ENCODE measurements around the gene SLC39A9. TPM values are rescaled to one million over a fixed set of nuclear protein-coding genes. Genes with fewer than 3 reads are reported as not detected.

Gene SLC39A9
- polyA plus RNA-seq, 1 donor from 2014 or later = 14.7 TPM

DNA sequence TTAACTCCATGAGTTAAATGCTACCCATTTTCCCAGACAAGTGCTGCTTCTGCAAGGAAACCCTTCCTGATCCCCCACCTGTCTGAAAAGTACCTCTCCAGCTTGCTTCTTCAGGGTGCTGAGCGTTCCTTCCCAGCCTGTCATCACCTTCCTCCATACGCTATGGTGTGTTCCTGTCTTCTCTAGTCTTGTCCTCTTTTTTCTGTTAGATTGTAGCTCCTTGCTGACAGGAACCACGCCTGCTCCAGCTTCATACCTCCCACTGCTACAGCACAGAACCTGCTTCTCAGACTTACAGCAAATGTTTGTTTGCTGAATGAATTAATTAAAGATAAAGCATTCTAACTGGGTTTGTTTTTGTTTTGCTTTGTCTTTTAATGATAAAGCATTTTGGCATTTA, 39.5 kb upstream of the SLC39A9 start:
- Mint-ChIP-seq H3K4me3 (no peak overlapping the region), H3K27me3 (peaks cover 6% of the 10 kb centered on the region), H3K36me3 (no peaks in the 10 kb centered on the region), H3K9me3 (no peaks in the 10 kb centered on the region), H3K27ac (peak overlapping the region in 1 of 3 donors; percentile 3), H3K4me1 (peaks cover 20 to 30% (median 26%) of the 10 kb centered on the region in 3 donors)

DNA sequence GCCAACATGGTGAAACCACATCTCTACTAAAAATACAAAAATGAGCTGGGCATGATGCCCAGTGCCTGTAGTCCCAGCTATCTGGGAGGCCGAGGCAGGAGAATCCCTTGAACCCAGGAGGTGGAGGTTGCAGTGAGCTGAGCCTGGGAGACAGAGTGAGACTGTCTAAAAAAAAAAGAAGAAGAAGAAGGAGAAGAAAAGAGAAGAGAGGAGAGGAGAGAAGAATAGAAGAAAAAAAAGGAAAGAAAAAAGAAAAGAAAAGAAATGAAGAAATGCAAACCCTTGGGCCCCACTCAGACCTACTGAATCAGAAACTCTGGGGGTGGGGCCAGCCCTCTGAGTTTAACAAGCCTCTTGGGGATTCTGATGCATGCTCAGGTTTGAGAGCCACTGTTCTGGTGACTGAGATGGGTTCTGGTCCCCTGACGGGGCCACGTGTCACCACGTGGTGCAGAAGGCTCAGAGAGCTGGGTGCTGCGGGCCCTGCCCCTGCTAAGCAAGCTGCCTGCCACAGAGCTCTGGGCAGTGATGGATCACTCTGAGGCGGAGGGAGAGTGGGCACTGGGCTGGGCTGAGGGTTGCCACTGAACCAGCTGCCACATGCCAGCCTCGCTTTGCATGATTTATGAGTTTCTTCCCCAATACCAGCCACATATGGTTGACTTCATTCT, 37.9 kb upstream of the SLC39A9 start:
- Mint-ChIP-seq H3K9me3 (no peaks in the 10 kb centered on the region), H3K27me3 (peaks cover 4% of the 10 kb centered on the region), H3K4me1 (peaks cover 11 to 16% (median 15%) of the 10 kb centered on the region in 3 donors), H3K27ac (peak overlapping the region in 1 of 3 donors; percentile 35), H3K4me3 (peak overlapping the region in 2 of 4 donors; percentile 43 to 75), H3K36me3 (no peaks in the 10 kb centered on the region)

DNA sequence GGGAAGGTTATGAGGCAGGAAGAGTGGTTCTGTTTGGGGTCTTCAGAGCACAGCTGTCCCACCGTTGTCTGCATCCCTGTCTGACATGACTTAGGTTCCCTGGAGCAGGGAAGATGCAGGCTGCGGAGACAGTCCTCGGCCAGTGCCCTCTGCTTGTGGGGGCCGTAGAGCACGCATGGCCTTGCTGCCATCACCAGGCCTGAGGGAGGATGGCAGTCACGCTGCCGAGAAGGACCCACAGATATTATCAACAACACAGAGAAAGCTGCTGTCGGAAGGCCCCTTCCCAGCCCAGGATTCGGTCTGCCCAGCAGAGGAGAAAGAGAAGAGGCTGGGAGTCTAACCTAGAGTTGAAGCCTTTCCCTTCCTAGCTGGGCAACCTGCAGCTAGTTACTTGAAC, 35.4 kb upstream of the SLC39A9 start:
- H3K36me3 Mint-ChIP-seq = peaks cover 2% of the 10 kb centered on the region
- H3K4me1 Mint-ChIP-seq = peaks cover 10 to 16% (median 14%) of the 10 kb centered on the region in 3 donors
- H3K9me3 Mint-ChIP-seq = no peaks in the 10 kb centered on the region
- H3K27me3 Mint-ChIP-seq = peaks cover 4% of the 10 kb centered on the region
- H3K4me3 Mint-ChIP-seq = peak overlapping the region in 1 of 4 donors; percentile 59
- H3K27ac Mint-ChIP-seq = peak overlapping the region in 1 of 3 donors; percentile 60

DNA sequence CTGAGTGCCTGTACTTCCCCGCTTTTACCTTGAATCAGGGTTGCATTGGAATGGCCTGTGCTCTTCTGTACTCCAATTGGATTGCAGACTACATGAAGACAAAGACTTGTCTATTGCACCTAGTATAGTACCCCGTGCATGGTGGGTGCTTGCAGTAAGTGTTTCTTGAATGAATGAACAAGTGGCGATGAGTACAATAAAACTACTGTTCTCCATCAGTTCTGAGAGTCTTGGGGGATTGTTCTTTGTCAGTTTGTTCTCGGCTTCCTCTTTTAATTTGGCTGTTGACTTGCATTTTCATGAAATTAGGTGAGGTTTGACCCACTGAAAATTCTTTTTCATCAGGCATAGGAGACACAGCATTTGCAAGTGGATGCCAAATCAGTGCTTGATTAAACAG, 34.5 kb upstream of the SLC39A9 start:
- H3K27ac Mint-ChIP-seq = peak overlapping the region in 1 of 3 donors; percentile 31
- H3K4me3 Mint-ChIP-seq = no peak overlapping the region
- H3K36me3 Mint-ChIP-seq = peaks cover 2% of the 10 kb centered on the region
- peaks cover 4% of the 10 kb centered on the region for H3K27me3 Mint-ChIP-seq
- H3K9me3 Mint-ChIP-seq = no peaks in the 10 kb centered on the region
- peaks cover 10 to 12% (median 11%) of the 10 kb centered on the region in 3 donors for H3K4me1 Mint-ChIP-seq

DNA sequence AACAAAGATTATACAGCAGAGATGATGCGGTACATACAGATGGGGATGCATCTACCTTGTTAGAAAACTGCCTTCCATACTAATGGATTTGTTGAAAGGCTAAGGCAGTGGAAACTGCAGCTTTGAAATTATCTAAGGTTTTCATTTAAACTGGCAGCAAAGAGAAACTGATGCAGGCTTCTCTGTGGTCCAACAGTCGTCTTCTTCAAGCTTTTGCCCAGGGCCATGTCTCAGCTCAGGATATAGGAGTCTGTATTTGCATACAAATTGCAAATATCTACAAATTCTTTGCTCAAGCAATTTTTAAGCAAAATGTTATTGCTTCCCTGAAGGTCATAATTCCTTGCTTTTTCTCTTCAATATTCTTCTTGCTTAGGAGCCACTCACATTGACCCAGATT, 34.1 kb upstream of the SLC39A9 start:
- Mint-ChIP-seq H3K4me3 (no peak overlapping the region), H3K9me3 (no peaks in the 10 kb centered on the region), H3K27ac (no peak overlapping the region)

DNA sequence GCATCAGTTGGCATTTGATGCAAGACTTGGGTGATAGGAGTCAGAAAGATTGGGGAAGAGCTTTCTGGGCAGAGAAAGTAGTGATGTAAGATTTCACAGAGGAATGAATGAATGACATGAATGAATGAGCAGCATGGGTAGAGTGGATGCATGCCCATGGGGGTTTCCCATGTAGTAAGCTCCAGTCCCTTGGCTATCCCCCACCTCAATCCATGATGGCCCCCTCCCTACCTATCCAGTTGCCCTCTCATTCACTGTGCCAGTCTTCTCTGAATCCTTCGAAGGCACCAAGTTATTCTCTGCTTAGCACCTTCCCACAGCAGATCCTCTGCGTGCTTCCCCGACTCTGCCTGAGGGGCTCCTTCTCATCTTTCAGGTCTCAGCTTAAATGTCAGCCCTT, 32.4 kb upstream of the SLC39A9 start:
- Mint-ChIP-seq H3K27ac (no peak overlapping the region), H3K4me3 (no peak overlapping the region), H3K36me3 (peaks cover 2% of the 10 kb centered on the region), H3K4me1 (peaks cover 3 to 4% (median 3%) of the 10 kb centered on the region in 3 donors), H3K9me3 (no peaks in the 10 kb centered on the region), H3K27me3 (peaks cover 2% of the 10 kb centered on the region)

More for the DNA sequence above, 34.1 kb upstream of the SLC39A9 start:
- Mint-ChIP-seq H3K27me3 (peaks cover 2% of the 10 kb centered on the region), H3K36me3 (peaks cover 2% of the 10 kb centered on the region), H3K4me1 (peaks cover 8 to 12% (median 10%) of the 10 kb centered on the region in 3 donors)

DNA sequence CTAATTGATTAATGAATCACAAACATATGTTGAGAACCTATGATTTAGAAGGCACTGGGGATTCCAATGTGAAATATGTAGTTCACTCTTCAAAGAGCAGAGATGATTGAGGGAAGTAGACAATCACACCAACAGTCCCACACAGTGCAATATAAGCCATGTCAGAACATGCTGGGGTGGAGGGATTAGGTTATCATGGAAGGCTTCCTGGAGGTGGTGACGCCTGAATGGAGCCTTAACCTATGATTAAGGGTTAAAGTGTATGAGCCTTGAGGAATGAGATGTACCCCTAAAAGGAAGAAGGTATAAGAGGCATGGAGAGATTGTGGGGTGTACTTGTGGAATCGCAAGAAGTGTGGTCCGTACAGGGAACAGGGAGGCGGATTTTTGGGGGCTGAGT, 31.7 kb upstream of the SLC39A9 start:
- H3K36me3 Mint-ChIP-seq = peaks cover 2% of the 10 kb centered on the region
- H3K4me3 Mint-ChIP-seq = no peak overlapping the region
- H3K9me3 Mint-ChIP-seq = no peaks in the 10 kb centered on the region
- peaks cover 2% of the 10 kb centered on the region for H3K27me3 Mint-ChIP-seq
- H3K4me1 Mint-ChIP-seq = peaks cover 0 to 2% (median 0%) of the 10 kb centered on the region in 3 donors
- H3K27ac Mint-ChIP-seq = no peak overlapping the region

DNA sequence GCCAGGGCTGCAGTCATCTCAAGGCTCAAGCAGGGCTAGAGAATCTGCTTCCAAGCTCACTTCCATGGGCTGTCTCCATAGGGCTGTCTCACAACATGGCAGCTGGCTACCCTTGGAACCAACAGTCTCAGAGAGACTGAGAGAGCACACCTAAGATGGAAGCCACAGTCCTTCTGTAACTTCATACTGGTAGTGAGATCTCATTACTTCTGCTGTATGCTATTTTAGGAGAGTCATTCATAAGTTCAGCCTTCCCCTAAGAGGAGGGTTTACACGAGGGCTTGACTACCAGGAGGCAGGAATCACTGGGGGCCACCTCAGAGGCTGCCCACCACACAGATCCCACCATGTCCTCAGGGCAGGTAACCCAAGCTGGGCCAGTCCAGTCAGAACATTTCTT, 30.1 kb upstream of the SLC39A9 start:
- H3K27ac Mint-ChIP-seq = no peak overlapping the region
- no peaks in the 10 kb centered on the region for H3K27me3 Mint-ChIP-seq
- no peaks in the 10 kb centered on the region for H3K9me3 Mint-ChIP-seq
- H3K36me3 Mint-ChIP-seq = peaks cover 4% of the 10 kb centered on the region
- H3K4me1 Mint-ChIP-seq = peaks cover 0 to 2% (median 0%) of the 10 kb centered on the region in 3 donors
- no peak overlapping the region for H3K4me3 Mint-ChIP-seq

DNA sequence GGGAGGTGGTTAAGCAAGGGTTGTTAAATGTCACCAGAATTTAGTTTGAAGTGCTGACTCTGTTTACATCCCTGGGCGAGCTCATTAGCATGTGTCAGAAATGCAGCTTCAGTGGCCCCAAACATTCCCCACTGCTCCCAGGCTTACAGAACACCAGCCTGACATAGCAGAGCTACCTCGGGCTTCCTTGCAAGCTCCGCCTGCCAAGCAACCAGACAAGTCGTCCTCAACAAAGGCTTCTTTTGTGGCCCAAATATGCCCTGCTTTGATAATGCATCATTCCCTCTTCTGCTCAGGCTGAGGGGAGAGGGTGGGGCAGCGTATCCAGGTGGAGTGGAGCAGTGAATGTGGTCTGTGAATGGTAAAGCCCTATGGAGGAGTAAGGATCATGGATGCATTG, 28.4 kb upstream of the SLC39A9 start:
- H3K9me3 Mint-ChIP-seq = no peaks in the 10 kb centered on the region
- H3K4me3 Mint-ChIP-seq = no peak overlapping the region
- peaks cover 0 to 2% (median 0%) of the 10 kb centered on the region in 3 donors for H3K4me1 Mint-ChIP-seq
- H3K27ac Mint-ChIP-seq = no peak overlapping the region
- H3K36me3 Mint-ChIP-seq = peaks cover 9% of the 10 kb centered on the region
- H3K27me3 Mint-ChIP-seq = no peaks in the 10 kb centered on the region

DNA sequence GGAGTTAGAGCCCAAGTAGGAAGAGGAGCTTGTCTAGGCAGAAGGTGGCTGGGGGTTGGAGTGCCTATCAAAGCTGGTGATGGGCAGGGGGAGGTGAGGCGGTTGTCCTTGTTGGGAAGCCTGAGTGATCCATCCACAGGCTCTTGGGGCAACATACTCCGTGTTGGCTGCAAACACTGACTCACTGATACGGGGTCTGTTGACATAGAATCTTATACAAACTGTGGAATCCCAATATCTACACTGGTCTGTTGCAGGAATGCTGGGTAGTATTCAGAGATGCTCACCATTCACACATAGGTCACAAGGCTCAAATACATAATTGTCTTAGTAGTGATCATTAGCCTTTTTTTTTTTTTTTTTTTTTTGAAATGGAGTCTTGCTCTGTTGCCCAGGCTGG, 26.3 kb upstream of the SLC39A9 start:
- H3K27ac Mint-ChIP-seq = no peak overlapping the region

DNA sequence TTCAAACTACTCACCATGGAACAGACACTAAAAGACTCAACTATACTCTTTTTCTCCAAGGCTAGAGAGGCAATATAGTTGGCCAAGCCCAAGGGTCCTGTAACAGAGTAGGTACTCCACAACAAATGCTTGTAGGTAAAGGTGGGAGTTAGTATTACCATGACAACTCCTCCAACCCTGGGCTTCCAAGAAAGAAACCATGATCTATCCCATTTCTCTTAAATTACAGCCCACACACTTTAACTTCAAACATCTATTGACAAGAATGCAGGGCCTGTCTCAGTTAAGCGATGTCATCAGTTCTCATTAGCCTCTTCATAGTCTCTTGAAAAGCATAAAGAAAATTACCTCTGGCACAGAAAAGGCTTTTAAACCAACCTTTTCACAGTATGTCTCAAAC, 25.4 kb upstream of the SLC39A9 start:
- H3K27ac Mint-ChIP-seq = no peak overlapping the region
- H3K9me3 Mint-ChIP-seq = peaks cover 0 to 3% (median 0%) of the 10 kb centered on the region in 3 donors
- H3K36me3 Mint-ChIP-seq = peaks cover 22% of the 10 kb centered on the region
- no peaks in the 10 kb centered on the region for H3K27me3 Mint-ChIP-seq
- no peaks in the 10 kb centered on the region for H3K4me1 Mint-ChIP-seq
- H3K4me3 Mint-ChIP-seq = no peak overlapping the region

More for the DNA sequence above, 26.3 kb upstream of the SLC39A9 start:
- H3K4me1 Mint-ChIP-seq = peaks cover 0 to 2% (median 0%) of the 10 kb centered on the region in 3 donors
- H3K36me3 Mint-ChIP-seq = peaks cover 22% of the 10 kb centered on the region
- H3K27me3 Mint-ChIP-seq = no peaks in the 10 kb centered on the region
- no peak overlapping the region for H3K4me3 Mint-ChIP-seq
- peaks cover 0 to 3% (median 0%) of the 10 kb centered on the region in 3 donors for H3K9me3 Mint-ChIP-seq

DNA sequence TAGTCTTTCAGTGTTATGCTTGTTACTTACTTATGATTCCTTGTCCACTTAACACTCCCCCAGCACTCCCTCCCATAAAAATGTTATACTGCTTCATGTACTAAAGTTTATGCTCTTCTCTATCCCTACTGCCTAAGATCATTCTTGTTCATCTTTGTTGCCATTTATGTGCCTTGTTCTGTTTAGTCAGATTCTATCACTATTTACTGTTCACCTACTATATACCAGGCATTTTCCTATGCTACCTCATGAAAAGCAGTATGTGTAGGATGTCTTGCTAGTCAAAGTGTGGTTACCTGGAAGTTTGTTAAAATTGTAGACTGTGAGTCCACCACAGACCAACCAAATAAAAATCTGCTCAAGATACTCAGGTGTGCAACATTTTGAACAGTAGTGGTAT, 24.3 kb upstream of the SLC39A9 start:
- H3K27me3 Mint-ChIP-seq = no peaks in the 10 kb centered on the region
- no peaks in the 10 kb centered on the region for H3K4me1 Mint-ChIP-seq
- H3K4me3 Mint-ChIP-seq = no peak overlapping the region
- peaks cover 22% of the 10 kb centered on the region for H3K36me3 Mint-ChIP-seq
- H3K27ac Mint-ChIP-seq = no peak overlapping the region
- peaks cover 0 to 3% (median 0%) of the 10 kb centered on the region in 3 donors for H3K9me3 Mint-ChIP-seq

DNA sequence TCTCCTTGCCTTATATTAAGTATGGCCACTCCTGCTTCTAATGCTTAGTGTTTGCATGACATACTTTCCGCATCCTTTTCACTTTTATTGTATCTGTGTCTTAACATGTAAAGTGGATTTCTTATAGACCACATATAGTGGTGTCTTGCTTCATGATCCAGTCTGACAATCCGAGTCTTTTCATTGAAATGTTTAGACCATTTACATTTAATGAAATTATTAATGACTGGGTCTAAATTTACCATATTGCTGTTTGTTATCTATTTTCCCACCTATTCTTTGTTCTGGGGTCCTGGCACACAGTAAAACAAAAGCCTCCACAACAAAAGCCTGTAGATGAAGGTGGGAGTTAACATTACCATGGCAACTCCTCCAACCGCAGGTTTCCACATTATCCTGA, 23.3 kb upstream of the SLC39A9 start:
- H3K9me3 Mint-ChIP-seq = peaks cover 0 to 3% (median 0%) of the 10 kb centered on the region in 3 donors
- H3K36me3 Mint-ChIP-seq = peaks cover 22% of the 10 kb centered on the region
- no peaks in the 10 kb centered on the region for H3K4me1 Mint-ChIP-seq
- H3K27me3 Mint-ChIP-seq = no peaks in the 10 kb centered on the region
- no peak overlapping the region for H3K27ac Mint-ChIP-seq
- no peak overlapping the region for H3K4me3 Mint-ChIP-seq

DNA sequence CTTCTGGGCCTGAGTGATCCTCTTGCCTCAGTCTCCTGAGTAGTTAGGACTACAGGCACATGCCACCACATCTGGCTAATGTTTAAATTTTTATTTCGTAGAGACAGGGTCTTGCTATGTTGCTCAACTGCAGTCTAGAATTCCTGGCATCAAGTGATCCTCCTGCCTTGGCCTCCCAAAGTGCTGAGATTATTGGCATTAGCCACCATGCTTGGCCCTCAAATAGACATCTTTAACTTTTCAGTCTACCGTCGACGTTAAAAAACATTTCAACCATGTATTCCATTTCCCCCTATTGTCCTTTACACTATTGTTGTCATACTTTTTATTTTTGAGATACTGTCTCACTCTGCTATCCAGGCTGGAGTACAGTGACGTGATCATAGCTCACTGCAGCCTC, 22.8 kb upstream of the SLC39A9 start:
- no peaks in the 10 kb centered on the region for H3K27me3 Mint-ChIP-seq
- H3K27ac Mint-ChIP-seq = no peak overlapping the region

DNA sequence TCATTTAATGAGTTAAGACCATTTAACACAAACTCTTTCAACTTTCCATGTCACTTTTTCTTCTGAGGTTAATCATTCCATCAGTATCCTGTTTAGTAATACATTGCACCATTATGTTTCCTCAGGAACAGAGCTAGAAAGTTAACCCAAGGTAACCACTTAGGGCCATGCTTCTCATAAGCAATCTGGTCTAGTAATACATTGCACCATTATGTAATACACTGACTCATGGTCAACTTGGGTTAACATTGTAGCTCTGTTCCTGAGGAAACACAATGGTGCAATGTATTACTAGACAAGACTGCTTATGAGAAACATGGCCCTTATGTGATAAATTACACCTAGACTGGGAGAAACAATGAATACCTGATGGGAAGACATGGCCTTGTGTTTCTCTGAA, 22.1 kb upstream of the SLC39A9 start:
- H3K36me3 Mint-ChIP-seq = peaks cover 22% of the 10 kb centered on the region
- H3K27ac Mint-ChIP-seq = no peak overlapping the region
- peaks cover 0 to 3% (median 0%) of the 10 kb centered on the region in 3 donors for H3K9me3 Mint-ChIP-seq
- H3K4me1 Mint-ChIP-seq = no peaks in the 10 kb centered on the region
- no peaks in the 10 kb centered on the region for H3K27me3 Mint-ChIP-seq
- no peak overlapping the region for H3K4me3 Mint-ChIP-seq

More for the DNA sequence above, 22.8 kb upstream of the SLC39A9 start:
- Mint-ChIP-seq H3K9me3 (peaks cover 0 to 3% (median 0%) of the 10 kb centered on the region in 3 donors), H3K4me3 (no peak overlapping the region), H3K4me1 (no peaks in the 10 kb centered on the region), H3K36me3 (peaks cover 22% of the 10 kb centered on the region)

DNA sequence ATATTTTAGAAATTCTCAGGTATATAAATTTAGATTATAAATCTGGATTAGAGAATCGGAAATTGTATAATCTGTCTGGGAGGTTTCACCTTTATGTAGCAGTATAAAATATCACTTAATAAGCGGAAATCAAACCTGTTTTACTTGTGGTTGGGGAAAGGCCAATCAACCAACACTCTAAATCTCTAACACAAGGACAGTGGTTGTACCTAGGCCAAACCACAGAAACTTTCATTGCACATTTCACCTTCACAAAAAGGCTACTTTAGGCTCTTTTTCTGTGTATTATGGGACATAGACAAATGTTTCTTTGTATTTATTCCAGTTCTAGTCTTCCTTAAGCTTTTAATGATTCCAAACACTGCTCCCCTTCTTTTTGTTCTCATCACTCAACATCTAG, 20.2 kb upstream of the SLC39A9 start:
- Mint-ChIP-seq H3K4me3 (no peak overlapping the region), H3K27me3 (no peaks in the 10 kb centered on the region), H3K27ac (peak overlapping the region in 2 of 3 donors; percentile 2 to 44), H3K9me3 (peaks cover 0 to 3% (median 0%) of the 10 kb centered on the region in 3 donors), H3K4me1 (no peaks in the 10 kb centered on the region), H3K36me3 (peaks cover 21% of the 10 kb centered on the region)

Data from IgD-negative memory B cell (primary cell).